ENCODE data around the gene SSBP3. TPM values are rescaled to one million over a fixed set of nuclear protein-coding genes. Genes with fewer than 3 reads are reported as not detected.

SSBP3 gene
- total RNA-seq, 1 experiment from 2014 or later, result 15.0 TPM

DNA sequence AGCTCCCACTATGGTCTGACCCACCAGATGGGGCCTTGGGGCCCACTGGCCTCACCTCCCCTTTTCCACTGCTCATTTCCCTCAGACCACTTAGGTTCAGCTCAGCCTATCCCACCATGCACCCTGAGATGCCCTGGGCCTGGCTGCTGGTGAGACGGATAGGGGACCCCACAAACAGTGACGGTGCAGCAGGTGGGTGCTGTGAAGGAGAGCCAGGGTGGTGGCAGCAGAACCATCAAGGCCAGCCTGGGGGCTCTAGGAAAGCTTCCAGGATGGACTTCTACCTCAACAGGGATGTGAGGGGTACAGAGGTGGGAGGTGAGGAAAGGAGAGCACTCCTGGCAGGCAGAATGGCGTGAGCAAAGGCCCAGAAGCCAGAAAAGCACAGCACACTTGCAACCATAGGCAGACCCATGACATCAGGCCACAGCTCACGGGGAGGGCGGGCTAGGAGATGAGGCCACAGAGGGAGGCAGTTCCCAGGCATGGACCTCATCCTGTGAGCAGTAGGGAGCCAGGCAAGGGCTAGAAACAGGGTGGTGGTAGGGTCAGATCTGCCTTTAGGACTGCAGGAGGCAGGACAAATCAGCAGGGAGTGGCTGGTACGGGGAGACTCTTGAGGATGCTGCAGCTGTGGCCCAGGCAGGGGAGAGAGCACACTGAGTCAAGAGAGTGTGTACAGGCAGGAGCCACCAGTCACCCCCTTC lies 229.4 kb downstream of the SSBP3 start:
- CTCF ChIA-PET, result no interaction called here
- no TSS peak for BruUV-seq (replicated peaks)

More for the DNA sequence above, 229.4 kb downstream of the SSBP3 start:
- no peaks in the 10 kb centered on the region for H3K9me3 ChIP-seq (ENCODE audit: low read length)
- no peaks in the 10 kb centered on the region for H4K20me1 ChIP-seq (ENCODE audit: low read length)
- H3K9ac ChIP-seq (ENCODE audit: low read length), result no peak overlapping the region
- H3K4me1 ChIP-seq (ENCODE audit: insufficient read depth, low read length), result no peaks in the 10 kb centered on the region
- H3F3A ChIP-seq (ENCODE audit: low read length, unreplicated experiment), result no peaks in the 10 kb centered on the region
- H3K9me2 ChIP-seq (replicated peaks; ENCODE audit: low read length), result no peaks in the 10 kb centered on the region
- POLR2A ChIA-PET (ENCODE audit: unreplicated experiment), result no interaction called here
- TF ChIP-seq EZH2 (IDR thresholded peaks at IDR 0.05; ENCODE audit: low read length, unreplicated experiment), result no peak
- TF ChIP-seq, protein P1, sequence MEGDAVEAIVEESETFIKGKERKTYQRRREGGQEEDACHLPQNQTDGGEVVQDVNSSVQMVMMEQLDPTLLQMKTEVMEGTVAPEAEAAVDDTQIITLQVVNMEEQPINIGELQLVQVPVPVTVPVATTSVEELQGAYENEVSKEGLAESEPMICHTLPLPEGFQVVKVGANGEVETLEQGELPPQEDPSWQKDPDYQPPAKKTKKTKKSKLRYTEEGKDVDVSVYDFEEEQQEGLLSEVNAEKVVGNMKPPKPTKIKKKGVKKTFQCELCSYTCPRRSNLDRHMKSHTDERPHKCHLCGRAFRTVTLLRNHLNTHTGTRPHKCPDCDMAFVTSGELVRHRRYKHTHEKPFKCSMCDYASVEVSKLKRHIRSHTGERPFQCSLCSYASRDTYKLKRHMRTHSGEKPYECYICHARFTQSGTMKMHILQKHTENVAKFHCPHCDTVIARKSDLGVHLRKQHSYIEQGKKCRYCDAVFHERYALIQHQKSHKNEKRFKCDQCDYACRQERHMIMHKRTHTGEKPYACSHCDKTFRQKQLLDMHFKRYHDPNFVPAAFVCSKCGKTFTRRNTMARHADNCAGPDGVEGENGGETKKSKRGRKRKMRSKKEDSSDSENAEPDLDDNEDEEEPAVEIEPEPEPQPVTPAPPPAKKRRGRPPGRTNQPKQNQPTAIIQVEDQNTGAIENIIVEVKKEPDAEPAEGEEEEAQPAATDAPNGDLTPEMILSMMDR (conservative IDR thresholded peaks at IDR 0.05; ENCODE audit: low read depth, low read length), result no peak
- no peak for TF ChIP-seq EZH2phosphoT487 (IDR thresholded peaks at IDR 0.05; ENCODE audit: borderline replicate concordance, low read length)
- H3K27ac ChIP-seq (ENCODE audit: low read length), result no peak overlapping the region
- intact Hi-C loops (cut with micrococcal nuclease), result no loop called here
- H3K4me3 ChIP-seq (ENCODE audit: low read length), result no peak overlapping the region
- H3K79me2 ChIP-seq (ENCODE audit: low read length), result no peaks in the 10 kb centered on the region
- no peak for ATAC-seq
- no peak overlapping the region for H2AFZ ChIP-seq (ENCODE audit: low read length)
- no peaks in the 10 kb centered on the region for H3K27me3 ChIP-seq (ENCODE audit: low read length)
- H3K36me3 ChIP-seq (ENCODE audit: low read depth, low read length), result no peaks in the 10 kb centered on the region
- H3K4me2 ChIP-seq (ENCODE audit: low read length), result no peak overlapping the region
- DNase-seq, result no peak

Other genes starting within 250 kb of the SSBP3 start
- gene CYB5RL, start 206.4 kb downstream of the SSBP3 start, total RNA-seq (2014; rRNA removed), result 3.6 and 11.9 TPM in 2 replicates
- 191 and 211 TPM in 2 replicates for gene MRPL37, start 206.2 kb downstream of the SSBP3 start, total RNA-seq (2014; rRNA removed)
- 4.1 and 5.0 TPM in 2 replicates for gene ACOT11, start 141.8 kb upstream of the SSBP3 start, total RNA-seq (2014; rRNA removed)
- not detected in 2 replicates for gene FAM151A, start 217.1 kb upstream of the SSBP3 start, total RNA-seq (2014; rRNA removed)
- not detected in 2 replicates for gene MROH7, start 235.4 kb upstream of the SSBP3 start, total RNA-seq (2014; rRNA removed)